ENCODE measurements around the gene IDH3A.

GRCh38 chr15:78171864-78172472 is 22.8 kb downstream of the IDH3A start:
- TF ChIP-seq CTCF (IDR thresholded peaks at IDR 0.05) (no peak), POLR2A (IDR thresholded peaks at IDR 0.05) (no peak)
